Left ventricle myocardium inferior (tissue), 1 donor: ENCODE data around the gene GABBR2. TPM values are rescaled to one million over a fixed set of nuclear protein-coding genes. Genes with fewer than 3 reads are reported as not detected.

Experiments
- DNase-seq: peaks from one replicate; pipeline ENCODE4 v3.0.0-alpha.2; 2020
- H3K27ac ChIP-seq: fragments of 200-600 bp; replicated peaks from 2 replicates; pipeline ENCODE4 v1.8.0; 2021
- H3K27me3 ChIP-seq: fragments of 200-600 bp; 2 replicates; pipeline ENCODE4 v1.8.0; 2021; ENCODE audit warnings: low read depth
- H3K36me3 ChIP-seq: fragments of 200-600 bp; 2 replicates; pipeline ENCODE4 v1.8.0; 2021
- H3K4me1 ChIP-seq: fragments of 200-600 bp; 2 replicates; pipeline ENCODE4 v1.8.0; 2021
- H3K4me3 ChIP-seq: fragments of 200-600 bp; 2 replicates; pipeline ENCODE4 v1.8.0; 2021; ENCODE audit warnings: mild to moderate bottlenecking, moderate library complexity
- H3K9me3 ChIP-seq: fragments of 200-600 bp; replicated peaks from 2 replicates; pipeline ENCODE4 v1.8.0; 2021
- CTCF ChIP-seq: fragments of 200-600 bp; IDR thresholded peaks from 2 replicates; pipeline ENCODE4 v1.8.0; 2021; ENCODE audit warnings: antibody characterized with exemption, mild to moderate bottlenecking, borderline replicate concordance
- intact Hi-C: fragments of 100-400 bp; cut with micrococcal nuclease; formaldehyde crosslinking; loops from one replicate; pipeline ENCODE4 v1.11.0; 2022
- total RNA-seq: library from RNA; stranded (reverse); fragmentation: NEBNext Ultra II Directional; extraction: Animal tissue kit (Norgen Biotek cat#: 25700); gene quantifications from one replicate; pipeline ENCODE4 v1.2.1, GENCODE V29; 2021
- donor health status: DM: no; HTN: yes; CAD: no; lungs with severe emphysema.

The GABBR2 gene
- total RNA-seq, 1 donor from 2014 or later = 1.1 TPM

DNA sequence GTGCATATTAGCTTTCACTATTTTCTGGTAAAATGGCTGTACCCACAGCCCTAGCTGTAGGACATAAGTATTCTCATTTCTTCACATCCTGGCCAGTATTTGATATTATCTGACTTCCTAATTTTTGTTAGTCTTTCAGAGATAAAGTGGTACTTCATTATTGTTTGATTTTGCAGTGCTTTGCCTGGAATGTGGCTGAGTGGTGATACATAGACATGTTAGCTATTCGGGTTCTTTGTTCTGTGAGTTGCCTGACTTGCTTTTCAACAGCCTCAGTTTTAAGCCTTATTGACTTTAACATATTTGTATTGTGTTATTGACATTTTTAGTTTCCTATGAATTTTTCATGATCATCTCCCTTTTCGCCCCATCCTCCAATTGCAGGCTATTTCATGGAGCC, 161.1 kb downstream of the GABBR2 start:
- TF ChIP-seq CTCF = no peak
- no peak overlapping the region for H3K27ac ChIP-seq
- no peaks in the 10 kb centered on the region for H3K4me1 ChIP-seq
- H3K4me3 ChIP-seq = no peak overlapping the region
- intact Hi-C loops = no loop called here
- no peaks in the 10 kb centered on the region for H3K9me3 ChIP-seq
- no peaks in the 10 kb centered on the region for H3K36me3 ChIP-seq
- peaks cover 8% of the 10 kb centered on the region for H3K27me3 ChIP-seq
- DNase-seq = no peak

- peaks cover 10% of the 10 kb centered on the region for H3K27me3 ChIP-seq
- TF ChIP-seq CTCF = no peak
- no peaks in the 10 kb centered on the region for H3K4me1 ChIP-seq
- H3K4me3 ChIP-seq = no peak overlapping the region
- no peak overlapping the region for H3K27ac ChIP-seq
- no peaks in the 10 kb centered on the region for H3K36me3 ChIP-seq
- no peak for DNase-seq
- intact Hi-C loops = no loop called here
- H3K9me3 ChIP-seq = no peaks in the 10 kb centered on the region
Measured at GRCh38 chr9:98545021-98545420, 163.7 kb downstream of the GABBR2 start.

DNA sequence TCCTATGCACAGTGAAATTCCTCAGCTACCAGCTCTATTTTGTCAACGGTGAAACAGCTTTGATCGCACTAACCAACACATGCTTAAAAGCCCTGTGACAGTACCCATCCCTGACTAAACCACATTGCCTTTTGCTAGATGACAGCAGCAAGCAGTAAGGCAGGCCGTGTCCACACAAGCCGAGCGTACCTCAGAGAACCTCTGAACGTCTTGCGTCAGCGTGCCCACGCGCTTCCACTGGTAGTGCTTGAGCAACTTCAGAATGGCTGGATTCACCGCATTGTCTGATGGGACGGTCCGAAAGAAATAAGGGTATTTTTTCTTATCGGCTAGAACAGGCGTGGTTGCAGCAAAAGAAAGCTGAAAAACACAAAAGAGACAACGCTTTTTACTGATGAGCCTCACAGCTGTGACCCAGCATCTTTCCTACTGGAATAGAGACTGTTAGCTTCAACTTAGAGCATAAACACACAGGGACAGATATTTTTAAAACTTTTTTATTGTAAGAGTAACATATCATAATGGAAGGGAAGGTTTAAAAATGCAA, 167.0 kb downstream of the GABBR2 start:
- Histone ChIP-seq H3K4me1 (no peaks in the 10 kb centered on the region), H3K27ac (no peak overlapping the region), H3K27me3 (peaks cover 23% of the 10 kb centered on the region), H3K4me3 (no peak overlapping the region), H3K9me3 (no peaks in the 10 kb centered on the region), H3K36me3 (no peaks in the 10 kb centered on the region)
- DNase-seq = no peak
- intact Hi-C loops = no loop called here
- no peak for TF ChIP-seq CTCF

DNA sequence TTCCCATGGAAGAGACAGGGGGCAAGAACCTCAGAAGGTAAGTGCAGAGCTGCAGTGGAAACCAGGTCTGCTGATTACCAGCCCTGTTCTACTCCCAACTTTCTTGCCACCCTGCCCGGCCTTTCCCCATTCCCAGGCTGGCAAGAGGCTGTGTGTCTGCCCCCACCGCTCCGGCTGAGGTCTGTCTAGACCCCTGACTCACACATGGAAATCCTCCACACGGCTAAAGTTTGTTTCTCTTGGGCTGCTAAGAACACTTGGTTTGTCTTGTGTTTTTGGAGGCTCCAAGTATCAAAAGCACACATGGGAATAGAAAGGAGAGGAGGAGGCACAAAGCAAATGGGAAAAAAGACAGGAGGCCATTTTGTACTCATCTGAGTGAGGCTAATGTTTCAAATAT, 168.3 kb downstream of the GABBR2 start:
- no peaks in the 10 kb centered on the region for H3K36me3 ChIP-seq
- no peak overlapping the region for H3K4me3 ChIP-seq
- H3K27ac ChIP-seq = no peak overlapping the region
- DNase-seq = no peak
- peaks cover 23% of the 10 kb centered on the region for H3K27me3 ChIP-seq
- no peak for TF ChIP-seq CTCF
- H3K9me3 ChIP-seq = no peaks in the 10 kb centered on the region
- intact Hi-C loops = no loop called here
- no peaks in the 10 kb centered on the region for H3K4me1 ChIP-seq

GRCh38 chr9:98539954-98540353, 168.8 kb downstream of the GABBR2 start:
- H3K36me3 ChIP-seq = no peaks in the 10 kb centered on the region
- no peak overlapping the region for H3K4me3 ChIP-seq
- H3K27me3 ChIP-seq = peaks cover 23% of the 10 kb centered on the region
- H3K9me3 ChIP-seq = no peaks in the 10 kb centered on the region
- DNase-seq = no peak
- H3K27ac ChIP-seq = no peak overlapping the region
- intact Hi-C loops = no loop called here
- no peak for TF ChIP-seq CTCF
- H3K4me1 ChIP-seq = no peaks in the 10 kb centered on the region
